H9 (cell line): ENCODE measurements around the gene KRTAP4-6. TPM values are rescaled to one million over a fixed set of nuclear protein-coding genes. Genes with fewer than 3 reads are reported as not detected.
"Not testable (repeated sequence)": the region's sequence is repeated elsewhere in the genome, so short reads cannot be mapped to it uniquely, and the experiment has no call there.

Experiments
- DNase-seq: peaks from one replicate; pipeline ENCODE4 v3.0.0-alpha.2; 2017
- H2AFZ ChIP-seq: one replicate; pipeline ENCODE4 v1.6.1; 2013; ENCODE audit warnings: mild to moderate bottlenecking, low read length, control low read depth, moderate library complexity
- H2AK5ac ChIP-seq: 2 replicates; pipeline ENCODE4 v1.6.1; 2013; ENCODE audit warnings: low read length, control low read depth, mixed read lengths; ENCODE audit not compliant: insufficient read length
- H2BK120ac ChIP-seq: one replicate; pipeline ENCODE4 v1.6.1; 2013; ENCODE audit warnings: low read depth, mild to moderate bottlenecking, low read length, control low read depth, inconsistent platforms; ENCODE audit not compliant: poor library complexity, severe bottlenecking
- H2BK12ac ChIP-seq: 2 replicates; pipeline ENCODE4 v1.6.1; 2013; ENCODE audit warnings: low read length, control low read depth, mixed read lengths, low read depth; ENCODE audit not compliant: insufficient read length
- H2BK15ac ChIP-seq: 2 replicates; pipeline ENCODE4 v1.6.1; 2013; ENCODE audit warnings: low read depth, low read length, control low read depth
- H2BK20ac ChIP-seq: one replicate; pipeline ENCODE4 v1.6.1; 2013; ENCODE audit warnings: low read depth, mild to moderate bottlenecking, low read length, control low read depth, inconsistent platforms; ENCODE audit not compliant: poor library complexity, severe bottlenecking
- H2BK5ac ChIP-seq: 2 replicates; pipeline ENCODE4 v1.6.1; 2013; ENCODE audit warnings: low read length, control low read depth, mixed read lengths; ENCODE audit not compliant: insufficient read length
- H3K14ac ChIP-seq: 2 replicates; pipeline ENCODE4 v1.6.1; 2013; ENCODE audit warnings: low read length, control low read depth; ENCODE audit not compliant: insufficient read depth
- H3K18ac ChIP-seq: 2 replicates; pipeline ENCODE4 v1.6.1; 2013; ENCODE audit warnings: low read depth, mild to moderate bottlenecking, mixed read lengths, low read length, control low read depth; ENCODE audit not compliant: insufficient read length
- H3K23ac ChIP-seq: 2 replicates; pipeline ENCODE4 v1.6.1; 2013; ENCODE audit warnings: low read length, control low read depth, mixed read lengths, low read depth; ENCODE audit not compliant: insufficient read length
- H3K23me2 ChIP-seq: 2 replicates; pipeline ENCODE4 v1.6.1; 2013; ENCODE audit warnings: low read depth, mild to moderate bottlenecking, mixed read lengths, low read length, control low read depth; ENCODE audit not compliant: insufficient read length, poor library complexity, severe bottlenecking
- H3K27ac ChIP-seq: 2 replicates; pipeline ENCODE4 v1.5.1; 2013; ENCODE audit warnings: low read length, control low read depth, mixed read lengths, low read depth; ENCODE audit not compliant: insufficient read length
- H3K27me3 ChIP-seq: 2 replicates; pipeline ENCODE4 v1.6.1; 2013; ENCODE audit warnings: low read length, control low read depth, inconsistent platforms; ENCODE audit not compliant: insufficient read depth
- H3K4ac ChIP-seq: 2 replicates; pipeline ENCODE4 v1.6.1; 2013; ENCODE audit warnings: low read depth, mild to moderate bottlenecking, control low read depth, inconsistent platforms, low read length, moderate library complexity
- H3K4me1 ChIP-seq: 2 replicates; pipeline ENCODE4 v1.6.1; 2013; ENCODE audit warnings: low read length, control low read depth, inconsistent platforms; ENCODE audit not compliant: insufficient read depth
- H3K4me2 ChIP-seq: 2 replicates; pipeline ENCODE4 v1.6.1; 2013; ENCODE audit warnings: low read length, control low read depth, mixed read lengths; ENCODE audit not compliant: insufficient read length, insufficient read depth
- H3K56ac ChIP-seq: 2 replicates; pipeline ENCODE4 v1.6.1; 2013; ENCODE audit warnings: low read depth, mild to moderate bottlenecking, mixed read lengths, low read length, control low read depth; ENCODE audit not compliant: insufficient read length
- H3K79me1 ChIP-seq: 2 replicates; pipeline ENCODE4 v1.6.1; 2013; ENCODE audit warnings: low read depth, mild to moderate bottlenecking, moderate library complexity, low read length, control low read depth, inconsistent platforms; ENCODE audit not compliant: insufficient read depth, poor library complexity, severe bottlenecking
- H3K79me2 ChIP-seq: 2 replicates; pipeline ENCODE4 v1.6.1; 2013; ENCODE audit warnings: low read length, control low read depth, inconsistent platforms; ENCODE audit not compliant: insufficient read depth
- H3K9ac ChIP-seq: 2 replicates; pipeline ENCODE4 v1.6.1; 2013; ENCODE audit warnings: low read length, control low read depth, mixed read lengths; ENCODE audit not compliant: insufficient read length; ENCODE audit errors: extremely low read depth
- H3K9me3 ChIP-seq: one replicate; pipeline ENCODE4 v1.6.1; 2013; ENCODE audit warnings: low read depth, low read length, inconsistent platforms; ENCODE audit not compliant: control insufficient read depth
- H3T11ph ChIP-seq: one replicate; pipeline ENCODE4 v1.6.1; 2013; ENCODE audit warnings: mild to moderate bottlenecking, low read length, control low read depth, inconsistent platforms
- H4K20me1 ChIP-seq: one replicate; pipeline ENCODE4 v1.6.1; 2013; ENCODE audit not compliant: control insufficient read depth, insufficient read length, insufficient read depth
- H4K5ac ChIP-seq: 2 replicates; pipeline ENCODE4 v1.6.1; 2013; ENCODE audit warnings: low read depth, mild to moderate bottlenecking, mixed read lengths, low read length, control low read depth; ENCODE audit not compliant: insufficient read length
- H4K8ac ChIP-seq: replicated peaks from 2 replicates; pipeline ENCODE4 v1.6.1; 2013; ENCODE audit warnings: low read length, control low read depth, mixed read lengths, low read depth; ENCODE audit not compliant: insufficient read length
- H4K91ac ChIP-seq: 2 replicates; pipeline ENCODE4 v1.6.1; 2013; ENCODE audit warnings: low read depth, mild to moderate bottlenecking, moderate library complexity, mixed read lengths, low read length, control low read depth; ENCODE audit not compliant: insufficient read length
- H3K27ac Mint-ChIP-seq, 3 experiments: 2 replicates in 2 of 3; 3 replicates in 1 of 3; pipeline ENCODE4 v1.8.0; 2020 to 2021; ENCODE audit warnings: mixed read lengths in 3 of 3, mild to moderate bottlenecking in 1 of 3, moderate library complexity in 1 of 3
- H3K27me3 Mint-ChIP-seq: 2 replicates; pipeline ENCODE4 v1.8.0; 2021; ENCODE audit warnings: low read depth, mild to moderate bottlenecking, moderate library complexity, mixed read lengths
- H3K36me3 Mint-ChIP-seq, 3 experiments: 2 replicates in 2 of 3; 3 replicates in 1 of 3; pipeline ENCODE4 v1.8.0; 2020 to 2021; ENCODE audit warnings: low read depth in 3 of 3, mixed read lengths in 3 of 3; ENCODE audit not compliant: insufficient read depth in 1 of 3
- H3K4me1 Mint-ChIP-seq, 2 experiments: 2 replicates each; pipeline ENCODE4 v1.8.0; 2020; ENCODE audit warnings: mixed read lengths in 2 of 2
- H3K4me3 Mint-ChIP-seq, 2 experiments: 2 replicates in 1 of 2; 3 replicates in 1 of 2; pipeline ENCODE4 v1.8.0; 2020 to 2021; ENCODE audit warnings: mild to moderate bottlenecking in 2 of 2, mixed read lengths in 2 of 2, moderate library complexity in 1 of 2
- H3K9me3 Mint-ChIP-seq, 2 experiments: 2 replicates in 1 of 2; 3 replicates in 1 of 2; pipeline ENCODE4 v1.8.0; 2020; ENCODE audit warnings: mild to moderate bottlenecking in 2 of 2, mixed read lengths in 2 of 2, moderate library complexity in 1 of 2
- WGBS: extraction: QIAGEN DNeasy Blood & Tissue Kit; methylation state at CpG from one replicate; pipeline ENCODE4 v1.1.7; 2013; ENCODE audit warnings: missing lambda C conversion rate, low lambda C conversion rate, mixed read lengths; ENCODE audit not compliant: insufficient read length; ENCODE audit errors: extremely low coverage; 5-methylcytosine and 5-hydroxymethylcytosine counted together
- total RNA-seq: library from RNA; stranded (reverse); gene quantifications from 2 replicates; pipeline ENCODE4 v1.2.1, GENCODE V29; 2021

Gene KRTAP4-6
- total RNA-seq, 1 experiment from 2014 or later = not detected

DNA sequence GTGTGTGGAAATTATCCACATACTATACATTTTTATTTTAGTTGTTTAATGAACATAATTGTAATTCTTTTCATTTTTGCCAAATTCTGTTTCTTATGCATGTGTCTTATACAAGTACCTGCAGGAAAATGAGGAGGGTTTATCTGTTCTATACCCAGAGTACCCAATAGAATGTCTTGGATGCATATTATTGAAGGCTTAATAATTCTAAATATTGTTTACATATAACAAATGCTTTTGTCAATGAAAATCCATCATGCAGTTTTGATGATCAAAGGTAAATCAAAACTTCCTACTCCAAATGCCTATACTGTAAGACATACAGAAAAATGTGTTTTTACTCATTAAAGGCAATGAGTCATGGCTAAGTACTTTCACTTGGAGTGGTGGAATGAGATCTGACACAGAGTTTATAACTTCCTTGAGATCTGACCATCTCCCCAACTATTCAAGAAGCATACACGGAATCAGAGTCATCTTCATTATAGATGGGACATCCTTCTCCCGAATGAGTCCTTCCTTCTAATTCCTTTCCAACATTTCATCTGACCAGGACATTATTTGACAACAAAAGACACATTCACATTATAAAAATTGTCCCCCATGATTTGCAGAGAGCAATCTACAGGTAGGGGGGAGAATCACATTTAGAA lies 35.8 kb downstream of the KRTAP4-6 start:
- not testable (repeated sequence) for H2AK5ac ChIP-seq, H4K91ac ChIP-seq, H4K5ac ChIP-seq, H4K8ac ChIP-seq, H3K9ac ChIP-seq, H3K9me3 Mint-ChIP-seq, H3K23ac ChIP-seq, H2BK15ac ChIP-seq, H3K27me3 ChIP-seq, H3K23me2 ChIP-seq, H3K4ac ChIP-seq, H4K20me1 ChIP-seq, H3K27ac ChIP-seq, H3K9me3 ChIP-seq, H3K4me2 ChIP-seq, H3K18ac ChIP-seq, H2BK120ac ChIP-seq, H2BK20ac ChIP-seq, H3K56ac ChIP-seq, H3K4me1 ChIP-seq, H3K27me3 Mint-ChIP-seq, H3K79me1 ChIP-seq, H3K27ac Mint-ChIP-seq, H3K79me2 ChIP-seq, H2AFZ ChIP-seq, H3T11ph ChIP-seq, H2BK12ac ChIP-seq, DNase-seq, H2BK5ac ChIP-seq, H3K36me3 Mint-ChIP-seq, H3K4me3 Mint-ChIP-seq, H3K14ac ChIP-seq
- no CpG with 5 or more reads among the region's 2 CpGs for WGBS
- peaks cover 53 to 54% of the 10 kb centered on the region in 2 experiments for H3K4me1 Mint-ChIP-seq
